MV-4-11 (cell line): ENCODE measurements around the gene C10orf105.

Experiments
- DNase-seq: peaks from one replicate; lab custom pipeline; 2025; lab: John Stamatoyannopoulos, UW

The C10orf105 gene

GRCh38 chr10:71675295-71675970 lies 44.1 kb downstream of the C10orf105 start:
- no peak for DNase-seq

DNA sequence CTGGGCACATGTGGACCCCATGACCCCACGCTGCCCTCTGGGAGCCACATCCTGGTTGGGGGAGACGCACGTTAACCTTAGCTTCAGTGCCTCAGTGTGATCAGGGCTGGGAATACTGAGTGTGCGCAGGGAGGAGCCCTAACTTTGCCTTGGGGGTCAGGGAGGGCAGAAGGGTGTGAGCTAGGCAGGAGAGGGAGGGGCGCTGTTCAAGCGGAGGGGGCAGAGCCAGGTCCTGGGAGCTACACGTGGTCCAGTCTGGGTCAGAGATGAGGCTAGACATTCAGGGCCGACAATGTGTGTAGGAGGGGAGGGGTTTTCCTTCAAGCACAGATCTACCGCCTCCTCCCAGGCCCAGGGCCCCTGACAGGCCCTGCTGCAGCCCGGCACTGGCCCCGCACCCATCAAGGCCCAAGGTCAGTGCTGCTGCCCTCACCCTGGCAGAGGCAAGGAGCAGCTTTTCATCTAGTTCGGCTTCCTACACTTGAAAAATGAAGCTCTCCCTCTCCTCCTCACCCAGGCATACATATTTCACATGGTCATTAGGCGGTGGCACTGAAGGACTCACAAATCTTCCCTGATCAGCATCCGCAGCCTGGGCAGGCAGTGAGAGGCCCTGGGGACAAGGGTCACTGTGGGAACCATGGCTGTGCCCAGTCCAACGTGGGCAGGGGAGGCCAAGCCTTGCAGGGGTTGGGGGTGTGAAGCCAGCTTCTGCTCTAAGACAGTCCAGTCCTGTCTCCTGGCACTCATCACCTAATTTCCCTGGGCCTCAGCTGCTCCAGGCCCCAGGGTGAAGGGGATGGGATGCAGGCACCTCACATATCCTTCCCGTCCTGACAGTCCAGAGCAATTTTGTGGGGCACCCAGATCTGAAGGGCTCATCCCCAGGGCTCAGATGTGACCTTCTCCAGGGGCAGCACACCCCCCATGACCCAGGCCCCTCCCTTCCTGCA lies 47.3 kb downstream of the C10orf105 start:
- no peak for DNase-seq

GRCh38 chr10:71667387-71667752 lies 52.2 kb downstream of the C10orf105 start:
- DNase-seq, result peak; percentile 54

GRCh38 chr10:71666639-71667386 lies 52.8 kb downstream of the C10orf105 start:
- DNase-seq, result no peak

DNA sequence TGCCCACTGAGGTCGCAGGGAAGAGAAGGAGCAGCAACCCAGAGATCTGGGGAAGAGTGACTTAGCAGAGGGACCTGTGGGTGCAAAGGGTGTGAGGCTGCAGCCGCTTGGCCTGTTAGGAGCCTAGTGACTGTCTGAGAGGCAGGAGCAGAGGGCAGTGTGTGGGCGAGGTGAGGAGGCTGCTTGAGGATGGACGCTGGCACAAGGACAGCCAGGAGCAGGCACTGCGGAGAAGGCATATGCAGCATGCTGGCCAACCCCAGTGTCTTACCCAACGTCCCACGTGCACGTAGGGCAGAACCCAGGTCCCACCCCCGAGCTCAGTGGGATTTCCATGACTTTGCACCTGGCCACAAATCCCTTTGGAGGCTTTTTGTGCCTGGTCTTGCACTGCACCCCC lies 54.1 kb downstream of the C10orf105 start:
- DNase-seq, result no peak

- DNase-seq, result no peak
Measured at GRCh38 chr10:71664585-71664984, 55.0 kb downstream of the C10orf105 start.

DNA sequence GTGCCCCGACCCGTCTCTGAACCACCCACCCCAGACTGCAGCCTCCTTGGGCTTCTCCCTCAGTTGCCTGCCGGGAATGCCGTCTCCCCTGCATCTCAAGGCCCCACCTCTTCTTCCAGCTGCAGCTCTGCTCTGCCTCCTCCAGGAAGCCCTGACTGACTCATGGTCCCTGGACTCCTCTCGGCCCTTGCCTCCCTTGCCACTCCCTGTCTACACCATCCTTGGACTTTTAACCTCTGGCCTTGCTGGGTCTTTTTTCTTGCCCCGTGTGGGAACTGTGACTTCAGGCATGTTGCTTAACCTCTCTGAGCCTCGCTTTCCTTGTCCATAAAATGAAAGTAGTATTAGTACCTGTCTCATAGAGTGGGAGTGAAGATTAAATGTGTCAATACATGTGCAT lies 56.3 kb downstream of the C10orf105 start:
- DNase-seq, result no peak

DNA sequence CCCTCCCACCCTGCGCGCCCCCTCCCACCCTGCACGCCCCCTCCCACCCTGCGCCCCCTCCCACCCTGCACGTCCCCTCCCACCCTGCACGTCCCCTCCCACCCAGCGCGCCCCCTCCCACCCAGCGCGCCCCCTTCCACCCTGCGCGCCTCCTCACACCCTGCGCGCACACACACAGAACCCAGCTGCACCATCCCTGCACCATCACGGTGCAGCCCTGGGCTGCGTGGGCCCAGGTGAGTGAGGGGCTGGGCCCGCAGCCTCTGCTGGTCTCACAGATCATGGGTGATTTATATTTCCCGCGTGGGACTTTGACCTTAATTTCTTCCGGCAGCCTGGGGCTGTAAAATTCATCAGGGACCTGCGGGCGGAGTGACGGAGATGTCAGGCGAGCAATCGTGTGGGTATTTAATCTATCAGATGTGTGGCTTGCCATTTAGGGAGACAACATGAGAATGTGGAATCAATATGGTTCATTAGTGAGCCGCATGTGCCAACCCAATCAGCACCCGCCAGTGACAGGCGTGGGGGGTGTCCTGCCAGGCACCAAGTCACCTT lies 57.7 kb downstream of the C10orf105 start:
- no peak for DNase-seq
